Measurements from ENCODE around the gene EIF4H. TPM values are rescaled to one million over a fixed set of nuclear protein-coding genes. Genes with fewer than 3 reads are reported as not detected.

EIF4H gene
- total RNA-seq, 1 experiment from 2014 or later = 459 TPM

GRCh38 chr7:74130518-74130917 lies 43.6 kb upstream of the EIF4H start:
- TF ChIP-seq CTCF (conservative IDR thresholded peaks at IDR 0.05) (no peak), EZH2 (IDR thresholded peaks at IDR 0.05; ENCODE audit: low read depth) (no peak)
- Histone ChIP-seq H3K4me2 (no peak overlapping the region), H3K36me3 (ENCODE audit: low read depth) (no peaks in the 10 kb centered on the region), H3K9me3 (ENCODE audit: insufficient read depth, low read depth) (no peaks in the 10 kb centered on the region), H3F3A (ENCODE audit: insufficient read depth, low read depth) (peaks cover 22% of the 10 kb centered on the region), H3K27ac (no peak overlapping the region), H4K20me1 (ENCODE audit: insufficient read depth) (no peaks in the 10 kb centered on the region), H3K27me3 (ENCODE audit: insufficient read depth, low read depth) (no peaks in the 10 kb centered on the region), H3K9me2 (ENCODE audit: insufficient read depth) (no peaks in the 10 kb centered on the region), H3K4me3 (no peak overlapping the region), H3K4me1 (replicated peaks; ENCODE audit: insufficient read depth) (peaks cover 28% of the 10 kb centered on the region), H2AFZ (no peak overlapping the region), H3K79me2 (ENCODE audit: low read depth) (no peaks in the 10 kb centered on the region)
- ChIA-PET POLR2A (ENCODE audit: unreplicated experiment) (interaction anchor here (0.6 kb wide), 1 partner anchor 33 kb away, joined by 4 read pairs; no protein-coding TSS in a partner anchor), CTCF (interaction anchor here (0.6 kb wide), 1 partner anchor 45 kb away, joined by 3 read pairs; no protein-coding TSS in a partner anchor)
- no TSS peak for BruUV-seq (replicated peaks)
- DNase-seq = no peak
- intact Hi-C loops (cut with micrococcal nuclease; ENCODE audit: unreplicated experiment) = loop anchor here (5.0 kb wide), 1 partner anchor 38 kb away; no protein-coding TSS in a partner anchor

GRCh38 chr7:74134117-74134620 lies 40.0 kb upstream of the EIF4H start:
- DNase-seq = no peak
- H3K4me1 ChIP-seq (replicated peaks; ENCODE audit: insufficient read depth) = peaks cover 28% of the 10 kb centered on the region
- no peaks in the 10 kb centered on the region for H3K36me3 ChIP-seq (ENCODE audit: low read depth)
- no peaks in the 10 kb centered on the region for H3K9me2 ChIP-seq (ENCODE audit: insufficient read depth)
- no peaks in the 10 kb centered on the region for H4K20me1 ChIP-seq (ENCODE audit: insufficient read depth)
- H3K27me3 ChIP-seq (ENCODE audit: insufficient read depth, low read depth) = no peaks in the 10 kb centered on the region
- ChIA-PET CTCF (no interaction called here), POLR2A (ENCODE audit: unreplicated experiment) (no interaction called here)
- no peak overlapping the region for H2AFZ ChIP-seq
- peak overlapping the region; percentile 94 for H3K27ac ChIP-seq
- H3F3A ChIP-seq (ENCODE audit: insufficient read depth, low read depth) = peaks cover 22% of the 10 kb centered on the region
- H3K4me2 ChIP-seq = no peak overlapping the region; the same call in 1 of the 2 replicates
- intact Hi-C loops (cut with micrococcal nuclease; ENCODE audit: unreplicated experiment) = loop anchor here (5.0 kb wide), 1 partner anchor 42 kb away; no protein-coding TSS in a partner anchor
- no peak overlapping the region for H3K4me3 ChIP-seq
- no peaks in the 10 kb centered on the region for H3K79me2 ChIP-seq (ENCODE audit: low read depth)
- H3K9me3 ChIP-seq (ENCODE audit: insufficient read depth, low read depth) = no peaks in the 10 kb centered on the region
- TSS peak; percentile 73 for BruUV-seq (replicated peaks)
- TF ChIP-seq CTCF (conservative IDR thresholded peaks at IDR 0.05) (no peak), EZH2 (IDR thresholded peaks at IDR 0.05; ENCODE audit: low read depth) (no peak)

DNA sequence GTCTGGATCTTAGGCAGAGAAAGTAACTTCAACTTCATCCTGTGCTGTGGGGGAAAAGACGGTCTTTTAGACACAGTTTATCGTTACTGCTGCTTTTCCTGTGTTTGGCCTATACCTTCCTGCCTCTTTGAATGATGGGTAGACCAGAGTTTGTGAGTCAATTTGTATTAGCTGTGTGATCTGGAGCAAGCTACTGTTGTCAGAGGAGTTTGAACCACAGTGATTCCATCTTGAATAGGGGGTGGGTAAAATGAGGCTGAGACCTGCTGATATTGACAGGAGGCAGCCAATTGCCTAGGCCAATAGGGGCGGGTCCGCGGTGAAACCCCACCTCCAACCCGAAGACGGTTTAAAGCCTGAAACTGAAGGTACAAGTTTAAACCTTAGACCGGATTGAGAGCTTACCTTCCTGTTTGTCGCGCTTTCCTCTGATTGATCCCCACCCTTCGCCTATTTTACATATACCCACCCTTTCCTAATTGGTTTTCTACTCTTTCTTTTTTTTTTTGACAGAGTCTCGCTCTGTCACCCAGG lies 35.8 kb upstream of the EIF4H start:
- no peak for DNase-seq
- Histone ChIP-seq H3K27ac (no peak overlapping the region), H3K79me2 (ENCODE audit: low read depth) (no peaks in the 10 kb centered on the region), H4K20me1 (ENCODE audit: insufficient read depth) (no peaks in the 10 kb centered on the region), H3K4me3 (no peak overlapping the region), H3K27me3 (ENCODE audit: insufficient read depth, low read depth) (no peaks in the 10 kb centered on the region), H3K4me2 (no peak overlapping the region), H3K4me1 (replicated peaks; ENCODE audit: insufficient read depth) (peaks cover 41% of the 10 kb centered on the region), H3K36me3 (ENCODE audit: low read depth) (no peaks in the 10 kb centered on the region), H2AFZ (no peak overlapping the region), H3K9me2 (ENCODE audit: insufficient read depth) (no peaks in the 10 kb centered on the region), H3F3A (ENCODE audit: insufficient read depth, low read depth) (peaks cover 44% of the 10 kb centered on the region), H3K9me3 (ENCODE audit: insufficient read depth, low read depth) (peaks cover 7% of the 10 kb centered on the region; the same call in 1 of the 2 replicates)
- intact Hi-C loops (cut with micrococcal nuclease; ENCODE audit: unreplicated experiment) = no loop called here
- no peak for TF ChIP-seq CTCF (conservative IDR thresholded peaks at IDR 0.05)
- TF ChIP-seq EZH2 (IDR thresholded peaks at IDR 0.05; ENCODE audit: low read depth) = no peak
- CTCF ChIA-PET = interaction anchor here (0.7 kb wide), 1 partner anchor 15 kb away, joined by 4 read pairs; no protein-coding TSS in a partner anchor
- no TSS peak for BruUV-seq (replicated peaks)
- POLR2A ChIA-PET (ENCODE audit: unreplicated experiment) = no interaction called here

All from PC-9 (cell line).